Hypothalamus (tissue), 51 donors: ENCODE data around the gene TRIM51.
A peak's percentile ranks its signal among the peaks of the same experiment; 100 is the strongest.
"Not testable (repeated sequence)": the region's sequence is repeated elsewhere in the genome, so short reads cannot be mapped to it uniquely, and the experiment has no call there.

Source experiments
- DNase-seq, 51 donors: peaks; one replicate each; lab custom pipeline; 2025; lab: John Stamatoyannopoulos, UW

The TRIM51 gene, protein sequence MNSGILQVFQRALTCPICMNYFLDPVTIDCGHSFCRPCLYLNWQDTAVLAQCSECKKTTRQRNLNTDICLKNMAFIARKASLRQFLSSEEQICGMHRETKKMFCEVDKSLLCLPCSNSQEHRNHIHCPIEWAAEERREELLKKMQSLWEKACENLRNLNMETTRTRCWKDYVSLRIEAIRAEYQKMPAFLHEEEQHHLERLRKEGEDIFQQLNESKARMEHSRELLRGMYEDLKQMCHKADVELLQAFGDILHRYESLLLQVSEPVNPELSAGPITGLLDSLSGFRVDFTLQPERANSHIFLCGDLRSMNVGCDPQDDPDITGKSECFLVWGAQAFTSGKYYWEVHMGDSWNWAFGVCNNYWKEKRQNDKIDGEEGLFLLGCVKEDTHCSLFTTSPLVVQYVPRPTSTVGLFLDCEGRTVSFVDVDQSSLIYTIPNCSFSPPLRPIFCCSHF

GRCh38 chr11:55882997-55883396 lies at the start of gene TRIM51:
TRIM51 (plus strand) TSS chr11:55883297; CDS start chr11:55885429, 2,132 bp downstream.
- not testable (repeated sequence) for DNase-seq

GRCh38 chr11:55838452-55838851 lies 44.6 kb upstream of the TRIM51 start, which contains the start of gene OR5D16:
OR5D16 (plus strand) TSS chr11:55838752; CDS start chr11:55838752, 0 bp downstream.
- no peak for DNase-seq

DNA sequence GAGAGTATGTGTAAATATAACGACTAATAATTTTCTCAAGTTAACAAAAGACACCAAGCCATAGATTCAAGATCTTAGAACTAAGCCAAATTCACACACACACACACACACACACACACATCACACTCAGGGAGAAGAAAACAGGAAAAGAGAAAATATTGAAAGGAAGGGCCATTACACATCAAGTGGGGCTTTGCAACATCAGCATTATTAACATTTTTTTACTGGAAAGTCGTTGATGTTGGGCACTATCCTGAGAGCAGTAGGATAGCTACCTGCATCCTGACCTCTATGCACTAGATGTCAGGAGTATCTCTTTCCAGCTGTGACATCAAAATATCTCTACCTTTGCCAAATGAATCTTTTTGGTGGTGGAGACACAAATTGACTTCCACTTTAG lies 35.6 kb upstream of the TRIM51 start:
- no peak for DNase-seq

- DNase-seq: no peak
Measured at GRCh38 chr11:55849037-55849436, 34.1 kb upstream of the TRIM51 start.

- no peak for DNase-seq
Measured at GRCh38 chr11:55852141-55852540, 31.0 kb upstream of the TRIM51 start.

DNA sequence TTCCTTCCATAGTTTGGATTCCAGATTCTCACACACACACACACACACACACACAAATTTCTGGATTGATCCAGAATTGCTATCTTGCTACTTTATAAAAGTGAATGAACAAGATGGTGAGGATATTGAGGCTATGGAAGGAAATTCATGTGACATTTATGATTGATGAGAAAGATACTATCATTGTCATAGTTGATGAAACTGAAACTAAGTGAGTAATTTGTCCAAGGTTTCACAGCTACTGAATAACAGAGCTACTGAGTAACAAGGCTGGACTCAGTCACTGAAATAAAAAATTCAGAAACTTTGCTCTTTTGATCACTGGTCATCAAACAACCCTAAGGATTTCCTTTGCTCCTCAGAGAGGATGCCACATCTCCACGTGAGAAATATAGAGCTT lies 28.4 kb upstream of the TRIM51 start:
- no peak for DNase-seq

DNA sequence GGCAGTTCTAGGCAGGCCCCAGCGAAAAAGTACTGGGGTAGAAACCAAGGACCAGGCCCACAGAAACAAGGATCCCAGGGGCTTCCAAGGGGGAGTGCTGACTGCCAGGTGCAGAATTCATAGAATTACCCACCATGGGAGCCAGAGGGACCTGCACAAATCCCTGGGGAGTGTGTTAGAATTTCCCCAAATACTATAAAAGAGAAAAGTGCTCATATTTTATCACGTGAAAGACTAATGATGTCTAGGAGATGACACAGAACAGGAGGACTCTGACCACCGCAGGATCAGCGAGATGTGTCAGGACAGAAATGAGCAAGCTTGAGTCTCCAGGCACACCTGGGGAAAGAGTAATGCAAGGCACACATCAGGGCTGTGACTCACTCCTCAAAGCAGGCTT lies 15.7 kb upstream of the TRIM51 start:
- not testable (repeated sequence) for DNase-seq

GRCh38 chr11:55872731-55873130 lies 10.4 kb upstream of the TRIM51 start:
- DNase-seq: not testable (repeated sequence)

- peak in 1 of 51 donors; percentile 16 for DNase-seq
Measured at GRCh38 chr11:55873146-55873545, 10.0 kb upstream of the TRIM51 start.

DNA sequence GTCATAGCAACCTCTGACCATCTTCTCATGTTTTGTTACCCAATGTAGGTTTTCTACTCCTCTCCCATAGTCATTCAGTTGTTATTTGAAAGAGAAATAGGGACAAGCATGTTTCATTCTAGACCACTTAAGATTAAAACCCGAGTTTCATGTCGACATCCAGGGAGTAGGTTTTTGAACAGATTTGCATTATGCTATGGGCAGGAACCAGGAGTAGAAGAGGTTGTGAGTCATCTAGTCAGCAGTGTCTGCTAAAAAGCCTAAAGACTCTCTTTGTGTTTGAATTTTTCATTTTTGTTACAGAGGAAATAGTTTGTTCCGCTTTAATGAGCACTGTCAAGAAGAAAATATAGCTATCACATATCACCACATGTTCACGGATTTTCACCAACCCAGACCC lies 1.9 kb downstream of the TRIM51 start:
- not testable (repeated sequence) for DNase-seq

DNA sequence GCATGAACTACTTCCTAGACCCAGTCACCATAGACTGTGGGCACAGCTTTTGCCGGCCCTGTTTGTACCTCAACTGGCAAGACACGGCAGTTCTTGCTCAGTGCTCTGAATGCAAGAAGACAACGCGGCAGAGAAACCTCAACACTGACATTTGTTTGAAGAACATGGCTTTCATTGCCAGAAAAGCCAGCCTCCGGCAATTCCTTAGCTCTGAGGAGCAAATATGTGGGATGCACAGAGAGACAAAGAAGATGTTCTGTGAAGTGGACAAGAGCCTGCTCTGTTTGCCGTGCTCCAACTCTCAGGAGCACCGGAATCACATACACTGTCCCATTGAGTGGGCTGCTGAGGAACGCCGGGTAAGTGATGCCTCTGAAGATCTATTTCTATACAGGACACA lies 2.4 kb downstream of the TRIM51 start:
- not testable (repeated sequence) for DNase-seq

GRCh38 chr11:55895216-55895615 lies 12.1 kb downstream of the TRIM51 start:
- no peak for DNase-seq

- DNase-seq: no peak
Measured at GRCh38 chr11:55902308-55902707, 19.2 kb downstream of the TRIM51 start.

GRCh38 chr11:55914482-55914881 lies 31.4 kb downstream of the TRIM51 start, which contains the start of gene OR5W2:
OR5W2 (minus strand) TSS chr11:55914582; CDS start chr11:55914582, 0 bp downstream.
- no peak for DNase-seq

GRCh38 chr11:55920537-55920936 lies 37.4 kb downstream of the TRIM51 start:
- no peak for DNase-seq

DNA sequence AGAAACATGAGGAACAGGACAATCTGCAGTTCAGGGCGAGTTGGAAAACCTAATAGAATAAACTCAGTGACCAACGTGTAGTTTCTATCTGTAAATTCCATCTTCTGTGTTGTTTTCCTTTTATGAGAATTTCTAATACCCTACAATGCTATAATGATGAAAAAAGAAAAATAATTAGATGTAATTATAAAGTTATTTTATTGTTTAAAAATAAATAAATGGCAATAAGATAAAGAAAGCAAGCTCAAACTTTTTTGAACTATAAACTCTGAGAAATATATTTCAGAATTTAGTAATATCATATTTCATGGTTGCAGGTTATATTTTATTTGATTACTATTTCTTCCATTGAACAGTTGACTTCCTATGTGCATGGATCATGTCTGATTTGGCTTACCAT lies 53.2 kb downstream of the TRIM51 start, which contains the start of gene OR5I1:
Gene OR5I1 (minus strand): TSS at position 101 of the 400 bp plus-strand sequence. CDS start 0 bp downstream, at position 101.
- DNase-seq: no peak
